ENCODE results near the gene RBMS3. TPM values are rescaled to one million over a fixed set of nuclear protein-coding genes. Genes with fewer than 3 reads are reported as not detected.
"Not testable (repeated sequence)": the region's sequence is repeated elsewhere in the genome, so short reads cannot be mapped to it uniquely, and the experiment has no call there.

Gene RBMS3
- polyA plus RNA-seq, 1 donor = 27.7 TPM

GRCh38 chr3:29440413-29441305 lies 159.8 kb downstream of the RBMS3 start:
- DNase-seq = no peak

DNA sequence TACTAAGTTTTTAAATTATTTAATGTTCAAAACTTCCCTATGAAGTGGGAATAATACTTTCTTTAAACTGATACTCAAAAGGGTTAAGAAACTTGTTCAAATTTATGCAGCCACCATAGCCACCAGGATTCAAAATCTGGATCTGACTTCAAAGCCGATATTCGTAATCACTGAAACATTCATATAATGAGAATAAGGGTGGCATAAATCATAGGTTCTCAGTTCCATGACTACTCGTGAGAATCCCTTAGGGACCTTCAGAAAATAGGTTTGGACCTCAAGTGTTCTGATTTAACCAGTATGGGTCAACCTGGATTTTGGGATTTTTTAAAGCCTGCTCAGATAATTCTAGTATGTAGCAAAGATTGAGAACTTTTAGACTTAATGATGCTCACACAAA lies 160.6 kb downstream of the RBMS3 start:
- no peak for DNase-seq

- DNase-seq = no peak
Measured at GRCh38 chr3:29447946-29448627, 167.2 kb downstream of the RBMS3 start.

DNA sequence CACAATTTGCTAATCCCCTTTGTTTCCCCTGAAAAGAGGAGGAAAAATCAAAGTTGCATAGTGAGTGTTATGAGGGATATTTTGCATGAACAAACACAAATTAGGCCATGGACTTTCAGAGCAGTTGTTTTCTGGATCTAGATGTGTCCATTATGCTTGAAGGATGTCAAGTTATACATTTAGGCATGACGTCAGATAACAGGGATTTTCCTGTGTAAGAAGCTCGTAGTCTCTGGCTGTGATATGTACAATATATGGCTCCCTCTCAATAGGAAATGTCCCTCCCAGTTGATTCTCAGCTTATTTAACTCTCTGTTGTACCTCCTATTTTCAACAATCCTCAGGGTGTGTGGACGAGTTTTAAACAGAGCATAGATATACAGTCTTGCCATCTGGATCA lies 171.0 kb downstream of the RBMS3 start:
- no peak for DNase-seq

DNA sequence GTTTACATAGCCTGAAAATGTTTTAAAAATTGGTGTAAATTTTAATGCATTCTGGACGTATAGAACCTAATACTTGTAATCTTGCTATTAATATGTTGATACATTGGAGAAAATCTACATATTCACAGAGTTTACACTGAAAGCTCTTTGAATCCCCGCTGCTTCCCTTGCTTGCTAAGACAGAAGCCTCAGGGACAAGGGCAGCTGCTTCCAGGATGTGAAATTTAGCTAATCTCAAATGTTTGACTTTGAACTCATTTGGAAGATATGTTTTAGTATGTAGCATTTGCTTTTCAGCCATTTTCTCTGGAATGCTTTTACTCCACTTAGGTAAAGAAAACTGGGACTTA lies 172.0 kb downstream of the RBMS3 start:
- DNase-seq = no peak

GRCh38 chr3:29453284-29454001 lies 172.6 kb downstream of the RBMS3 start:
- DNase-seq = peak; percentile 19

DNA sequence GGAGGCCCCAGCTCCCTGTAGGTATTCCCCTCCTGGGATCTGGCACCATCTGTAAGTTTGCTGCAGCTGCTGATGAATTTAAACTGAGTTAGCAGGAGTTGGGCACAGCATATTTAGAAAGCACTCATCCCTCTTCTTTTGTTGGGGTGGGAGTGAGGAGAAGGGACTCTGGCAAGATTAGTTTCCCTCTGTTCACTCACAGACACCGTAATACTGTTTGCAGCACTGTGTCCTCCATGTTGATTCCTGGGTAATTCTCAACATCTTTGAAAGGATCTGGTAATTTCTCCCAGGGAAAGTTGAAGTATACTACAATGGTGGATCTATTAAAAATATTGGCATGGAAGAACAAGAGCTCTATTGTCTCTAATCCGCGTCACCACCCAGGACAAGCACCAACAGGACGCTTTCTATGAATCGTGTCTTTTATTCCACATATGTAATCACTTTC lies 173.3 kb downstream of the RBMS3 start:
- DNase-seq = peak; percentile 18

DNA sequence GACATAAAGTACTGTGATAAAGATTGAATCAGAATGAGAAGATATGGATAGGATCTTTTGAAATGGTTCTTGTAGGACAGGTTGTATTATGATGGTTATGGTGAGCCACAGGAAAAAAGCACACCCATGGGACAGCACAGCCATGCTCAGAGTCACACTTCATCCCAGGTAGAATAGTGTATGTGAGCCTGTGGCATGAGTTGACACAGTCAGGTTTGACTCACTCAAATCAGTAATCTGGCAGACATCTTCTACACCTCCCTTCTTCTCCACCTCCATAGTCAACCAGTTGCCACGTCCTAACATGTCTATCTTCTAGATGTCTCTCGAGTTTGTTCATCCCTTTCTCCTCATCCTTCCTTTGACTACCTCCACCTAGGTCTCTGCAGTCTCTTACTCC lies 176.0 kb downstream of the RBMS3 start:
- DNase-seq = no peak

- DNase-seq = no peak
Measured at GRCh38 chr3:29463304-29463703, 182.4 kb downstream of the RBMS3 start.

DNA sequence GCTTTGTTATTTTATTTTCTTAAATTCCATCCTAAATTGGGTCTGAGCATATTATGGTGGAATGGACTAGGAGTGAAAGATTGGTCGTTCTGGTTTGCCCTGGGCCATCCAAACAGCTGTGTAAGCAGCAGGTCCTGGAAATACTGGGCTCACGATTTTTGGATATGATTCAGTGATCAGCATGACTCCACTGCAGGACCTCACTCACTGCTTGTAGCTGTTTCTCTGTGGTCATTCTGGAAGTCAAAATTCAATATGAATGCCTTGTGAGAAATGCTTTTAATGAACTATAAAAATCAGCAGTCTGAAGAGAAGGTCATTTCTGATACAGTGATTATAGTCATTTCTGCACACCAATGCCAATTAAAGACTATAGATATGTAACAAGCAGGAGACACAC lies 185.0 kb downstream of the RBMS3 start:
- peak; percentile 24 for DNase-seq

- DNase-seq = no peak
Measured at GRCh38 chr3:29466442-29466841, 185.6 kb downstream of the RBMS3 start.

DNA sequence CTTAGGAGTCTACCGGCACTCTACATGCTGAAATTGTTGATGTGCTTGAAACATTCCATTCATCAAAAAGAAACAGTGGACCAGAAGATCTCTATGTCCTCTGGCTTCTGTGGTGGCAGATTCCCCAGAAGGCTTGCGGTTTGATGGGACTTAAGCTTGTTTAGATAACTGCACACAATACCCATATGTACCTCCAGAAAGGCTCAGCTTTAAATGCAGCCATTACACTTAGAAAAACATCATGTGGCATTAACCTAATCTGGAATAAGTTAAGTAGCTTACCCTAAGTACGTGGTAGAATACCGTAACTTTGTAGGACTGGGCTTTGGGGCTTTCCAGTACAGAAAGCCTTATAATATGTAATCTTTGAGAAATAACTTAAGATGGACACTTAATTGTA lies 187.3 kb downstream of the RBMS3 start:
- DNase-seq = no peak

DNA sequence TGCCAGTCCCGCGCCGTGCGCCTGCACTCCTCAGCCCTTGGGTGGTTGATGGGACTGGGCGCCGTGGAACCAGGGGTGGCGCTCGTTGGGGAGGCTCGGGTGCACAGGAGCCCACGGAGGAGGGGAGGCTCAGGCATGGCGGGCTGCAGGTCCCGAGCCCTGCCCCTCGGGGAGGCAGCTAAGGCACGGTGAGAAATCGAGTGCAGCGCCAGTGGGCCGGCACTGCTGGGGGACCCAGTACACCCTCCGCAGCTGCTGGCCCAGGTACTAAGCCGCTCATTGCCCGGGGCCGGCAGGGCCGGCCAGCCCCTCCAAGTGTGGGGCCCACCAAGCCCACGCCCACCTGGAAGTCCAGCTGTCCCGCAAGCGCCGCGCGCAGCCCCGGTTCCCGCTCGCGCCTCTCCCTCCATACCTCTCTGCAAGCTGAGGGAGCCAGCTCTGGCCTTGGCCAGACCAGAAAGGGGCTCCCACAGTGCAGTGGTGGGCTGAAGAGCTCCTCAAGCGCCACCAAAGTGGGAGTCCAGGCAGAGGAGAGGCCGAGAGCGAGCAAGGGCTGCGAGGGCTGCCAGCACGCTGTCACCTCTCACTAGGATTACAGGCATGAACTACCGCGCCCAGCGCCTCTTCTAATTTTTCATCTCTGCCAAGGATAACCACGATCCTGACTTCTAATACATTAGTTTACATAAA lies 192.8 kb downstream of the RBMS3 start:
- not testable (repeated sequence) for DNase-seq

- DNase-seq = no peak
Measured at GRCh38 chr3:29475305-29475840, 194.5 kb downstream of the RBMS3 start.

DNA sequence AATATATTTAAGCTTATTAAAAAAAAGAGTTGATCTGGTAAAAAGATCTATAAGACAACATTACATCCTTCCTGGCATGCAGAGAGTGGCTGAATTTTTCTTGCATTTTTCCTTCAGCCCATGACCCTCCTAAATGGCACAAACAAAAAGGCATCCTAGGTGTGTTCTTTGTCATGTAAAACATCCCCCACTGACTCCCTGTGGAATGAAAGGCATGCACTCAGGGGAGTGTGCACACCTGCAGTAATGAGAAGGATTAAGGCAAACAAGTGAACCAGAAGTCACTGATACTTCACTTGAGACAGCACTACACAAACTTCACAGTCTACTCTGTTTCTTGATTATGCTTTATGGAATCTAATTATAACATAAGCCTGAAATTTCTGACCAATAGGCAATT lies 195.0 kb downstream of the RBMS3 start:
- no peak for DNase-seq

DNA sequence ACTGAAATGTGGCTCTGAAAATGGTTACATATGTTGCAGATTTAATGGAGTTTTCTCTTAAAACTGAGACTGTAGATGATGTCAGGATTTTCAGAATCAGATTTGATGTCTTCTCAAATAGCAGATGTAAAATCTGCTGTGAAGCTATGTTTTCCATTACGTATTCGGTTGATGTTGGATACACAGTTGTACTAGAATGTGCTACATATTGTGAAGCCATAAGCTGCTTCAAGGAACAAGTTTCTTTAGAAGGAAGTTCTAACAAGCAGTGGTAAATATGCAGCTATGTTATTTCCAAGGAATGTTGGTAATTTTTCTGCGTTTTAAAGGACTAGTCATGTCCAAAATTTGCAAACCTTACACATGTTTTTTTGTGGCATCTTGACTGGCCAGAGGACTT lies 197.7 kb downstream of the RBMS3 start:
- no peak for DNase-seq

- DNase-seq = no peak
Measured at GRCh38 chr3:29481249-29481648, 200.4 kb downstream of the RBMS3 start.

GRCh38 chr3:29481969-29482767 lies 201.3 kb downstream of the RBMS3 start:
- no peak for DNase-seq

DNA sequence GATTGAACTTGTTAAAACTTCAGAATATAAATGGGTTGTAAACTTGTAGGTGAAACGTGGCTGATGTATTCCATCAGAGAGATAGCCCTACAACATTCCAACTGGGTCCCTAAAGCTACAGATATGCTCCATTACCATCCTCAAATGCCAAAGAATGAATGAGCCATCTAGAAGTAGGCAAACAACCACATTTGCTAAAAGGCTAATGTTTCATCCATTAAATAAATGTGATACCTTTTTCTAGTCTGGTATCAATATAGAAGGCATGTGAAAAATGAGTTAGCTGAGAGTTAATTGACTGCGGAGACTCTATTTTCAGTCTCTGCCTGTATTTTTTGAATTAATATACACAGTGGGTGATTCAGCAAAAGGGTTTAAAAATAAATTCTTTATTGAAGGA lies 203.8 kb downstream of the RBMS3 start:
- no peak for DNase-seq

DNA sequence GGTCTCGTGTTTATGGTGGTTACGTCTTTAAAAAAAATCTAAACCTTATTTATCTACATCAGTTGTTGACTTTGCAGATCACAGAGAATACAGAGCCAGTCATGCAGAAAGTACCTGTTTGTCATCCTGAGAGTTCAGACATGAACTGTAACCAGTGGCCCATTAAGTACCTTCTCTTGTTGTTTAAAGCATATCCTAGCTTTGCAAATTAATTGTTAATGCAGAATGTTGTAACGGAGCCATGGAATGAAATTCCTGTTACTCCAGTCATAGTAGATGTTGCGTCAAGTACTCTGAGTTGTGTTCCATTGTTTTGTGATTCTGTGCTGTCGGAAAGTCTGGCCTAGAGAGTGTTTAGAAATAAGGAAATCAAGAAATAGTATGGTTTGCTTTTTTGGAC lies 205.2 kb downstream of the RBMS3 start:
- DNase-seq = peak; percentile 40

- no peak for DNase-seq
Measured at GRCh38 chr3:29486917-29487316, 206.0 kb downstream of the RBMS3 start.

GRCh38 chr3:29488922-29489321 lies 208.1 kb downstream of the RBMS3 start:
- DNase-seq = no peak
